Upper lobe of left lung (tissue), 4 donors: ENCODE results near the gene ZBTB7B.

ENCODE experiments used
- CTCF ChIP-seq, 6 experiments: fragments of 450-650 bp in 4 of 6; fragments of 200-600 bp in 2 of 6; sonication (generic) in 2 of 6; IDR thresholded peaks; one replicate each; pipeline ENCODE4 v1.5.1; 2016 to 2019; ENCODE audit warnings: antibody characterized with exemption in 6 of 6
- EP300 ChIP-seq, 4 donors: sonication (generic); formaldehyde crosslinking; IDR thresholded peaks; one replicate each; pipeline ENCODE4 v1.5.1; 2017; ENCODE audit warnings: antibody characterized with exemption in 4 of 4, control low read depth in 2 of 4
- POLR2A ChIP-seq, 4 donors: fragments of 450-650 bp; IDR thresholded peaks; one replicate each; pipeline ENCODE4 v1.5.1; 2016 to 2017; ENCODE audit warnings: antibody characterized with exemption in 4 of 4, mild to moderate bottlenecking in 2 of 4

- TF ChIP-seq POLR2A (IDR thresholded peaks at IDR 0.05) = no peak
- no peak for TF ChIP-seq CTCF (IDR thresholded peaks at IDR 0.05)
- no peak for TF ChIP-seq EP300 (IDR thresholded peaks at IDR 0.05)
These were observed 33.3 kb downstream of the ZBTB7B start for GRCh38 chr1:155035936-155036335.
